Parathyroid adenoma (tissue), 2 donors: Measurements from ENCODE around the gene CEND1.

Experiments
- H2AFZ ChIP-seq: fragments of 300-600 bp; sonication (generic); one replicate; pipeline ENCODE4 v1.7.0; 2017; ENCODE audit warnings: antibody characterized with exemption, mild to moderate bottlenecking
- H3K27ac ChIP-seq: fragments of 300-600 bp; sonication (generic); one replicate; pipeline ENCODE4 v1.7.0; 2017
- H3K27me3 ChIP-seq: fragments of 300-600 bp; sonication (generic); one replicate; pipeline ENCODE4 v1.7.0; 2017; ENCODE audit warnings: low read length; ENCODE audit not compliant: control insufficient read depth, insufficient read depth
- H3K36me3 ChIP-seq: fragments of 300-600 bp; sonication (generic); one replicate; pipeline ENCODE4 v1.7.0; 2017; ENCODE audit warnings: low read length; ENCODE audit not compliant: control insufficient read depth, insufficient read depth
- H3K4me1 ChIP-seq: fragments of 300-600 bp; sonication (generic); one replicate; pipeline ENCODE4 v1.7.0; 2017; ENCODE audit warnings: control low read depth
- H3K4me2 ChIP-seq: fragments of 300-600 bp; sonication (generic); one replicate; pipeline ENCODE4 v1.7.0; 2017; ENCODE audit warnings: low read length
- H3K4me3 ChIP-seq: fragments of 300-600 bp; sonication (generic); one replicate; pipeline ENCODE4 v1.7.0; 2017; ENCODE audit warnings: low read depth, low read length
- H3K79me2 ChIP-seq: fragments of 300-600 bp; sonication (generic); one replicate; pipeline ENCODE4 v1.7.0; 2017; ENCODE audit warnings: control low read depth
- H3K9ac ChIP-seq: fragments of 300-600 bp; sonication (generic); one replicate; pipeline ENCODE4 v1.7.0; 2017; ENCODE audit warnings: mild to moderate bottlenecking
- H3K9me3 ChIP-seq: fragments of 300-600 bp; sonication (generic); one replicate; pipeline ENCODE4 v1.7.0; 2017; ENCODE audit warnings: low read length; ENCODE audit not compliant: control insufficient read depth
- CTCF ChIP-seq: fragments of 300-600 bp; sonication (generic); IDR thresholded peaks from one replicate; pipeline ENCODE4 v1.7.0; 2017; ENCODE audit warnings: antibody characterized with exemption, mild to moderate bottlenecking
- donor health status: primary hyperparathyroidism.

Gene CEND1

GRCh38 chr11:837189-837989 lies 47.5 kb upstream of the CEND1 start:
- H3K4me1 ChIP-seq, result peaks cover 4% of the 10 kb centered on the region
- H3K36me3 ChIP-seq, result no peaks in the 10 kb centered on the region
- no peaks in the 10 kb centered on the region for H3K79me2 ChIP-seq
- H3K27ac ChIP-seq, result no peak overlapping the region
- H2AFZ ChIP-seq, result no peak overlapping the region
- TF ChIP-seq CTCF, result no peak
- H3K4me3 ChIP-seq, result no peak overlapping the region
- H3K27me3 ChIP-seq, result no peaks in the 10 kb centered on the region
- H3K9me3 ChIP-seq, result no peaks in the 10 kb centered on the region
- H3K9ac ChIP-seq, result no peak overlapping the region
- no peak overlapping the region for H3K4me2 ChIP-seq

- Histone ChIP-seq H3K9me3 (no peaks in the 10 kb centered on the region), H3K4me1 (peaks cover 5% of the 10 kb centered on the region), H2AFZ (no peak overlapping the region), H3K27ac (no peak overlapping the region), H3K27me3 (no peaks in the 10 kb centered on the region), H3K9ac (no peak overlapping the region), H3K36me3 (no peaks in the 10 kb centered on the region), H3K4me2 (no peak overlapping the region), H3K79me2 (no peaks in the 10 kb centered on the region), H3K4me3 (no peak overlapping the region)
- no peak for TF ChIP-seq CTCF
Measured at GRCh38 chr11:836700-837099, 46.8 kb upstream of the CEND1 start.

GRCh38 chr11:836274-836673 lies 46.4 kb upstream of the CEND1 start:
- Histone ChIP-seq H3K27ac (no peak overlapping the region), H3K36me3 (no peaks in the 10 kb centered on the region), H3K4me1 (peaks cover 5% of the 10 kb centered on the region)

GRCh38 chr11:834371-835316 lies 44.8 kb upstream of the CEND1 start:
- TF ChIP-seq CTCF, result no peak
- Histone ChIP-seq H3K79me2 (no peaks in the 10 kb centered on the region), H3K9ac (no peak overlapping the region), H3K27me3 (no peaks in the 10 kb centered on the region), H2AFZ (no peak overlapping the region), H3K27ac (no peak overlapping the region), H3K36me3 (no peaks in the 10 kb centered on the region), H3K4me3 (peak overlapping the region; percentile 22), H3K9me3 (no peaks in the 10 kb centered on the region), H3K4me2 (peak overlapping the region; percentile 47), H3K4me1 (peaks cover 2% of the 10 kb centered on the region)

More at GRCh38 chr11:836274-836673, 46.4 kb upstream of the CEND1 start:
- Histone ChIP-seq H2AFZ (no peak overlapping the region), H3K9ac (no peak overlapping the region), H3K79me2 (no peaks in the 10 kb centered on the region), H3K4me2 (no peak overlapping the region), H3K4me3 (no peak overlapping the region), H3K27me3 (no peaks in the 10 kb centered on the region), H3K9me3 (no peaks in the 10 kb centered on the region)
- TF ChIP-seq CTCF, result no peak
